Measurements from ENCODE around the gene TTC4.

DNA sequence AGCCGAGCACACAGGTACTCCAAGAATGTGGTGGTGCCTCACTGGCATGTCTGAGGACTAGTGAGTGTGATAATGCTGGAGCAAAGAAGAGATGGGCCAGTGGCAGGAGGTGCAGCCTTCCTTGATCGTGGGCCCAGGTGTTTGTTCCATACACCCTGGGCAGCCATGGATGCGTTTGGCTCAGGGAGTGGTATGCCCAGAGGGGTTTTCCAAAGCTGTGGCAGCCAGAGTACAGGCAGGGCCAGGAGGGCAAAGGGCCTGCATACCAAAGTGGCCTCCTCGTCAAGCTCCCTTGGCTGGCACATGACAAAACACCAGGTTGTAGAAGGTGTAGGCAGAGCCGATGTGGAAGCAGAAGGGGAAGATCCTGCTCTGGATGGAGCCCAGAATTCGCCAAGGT is 29.6 kb downstream of the TTC4 start:
- no peak for TF ChIP-seq POLR2AphosphoS5 (IDR thresholded peaks at IDR 0.05)
- TF ChIP-seq, protein P1, sequence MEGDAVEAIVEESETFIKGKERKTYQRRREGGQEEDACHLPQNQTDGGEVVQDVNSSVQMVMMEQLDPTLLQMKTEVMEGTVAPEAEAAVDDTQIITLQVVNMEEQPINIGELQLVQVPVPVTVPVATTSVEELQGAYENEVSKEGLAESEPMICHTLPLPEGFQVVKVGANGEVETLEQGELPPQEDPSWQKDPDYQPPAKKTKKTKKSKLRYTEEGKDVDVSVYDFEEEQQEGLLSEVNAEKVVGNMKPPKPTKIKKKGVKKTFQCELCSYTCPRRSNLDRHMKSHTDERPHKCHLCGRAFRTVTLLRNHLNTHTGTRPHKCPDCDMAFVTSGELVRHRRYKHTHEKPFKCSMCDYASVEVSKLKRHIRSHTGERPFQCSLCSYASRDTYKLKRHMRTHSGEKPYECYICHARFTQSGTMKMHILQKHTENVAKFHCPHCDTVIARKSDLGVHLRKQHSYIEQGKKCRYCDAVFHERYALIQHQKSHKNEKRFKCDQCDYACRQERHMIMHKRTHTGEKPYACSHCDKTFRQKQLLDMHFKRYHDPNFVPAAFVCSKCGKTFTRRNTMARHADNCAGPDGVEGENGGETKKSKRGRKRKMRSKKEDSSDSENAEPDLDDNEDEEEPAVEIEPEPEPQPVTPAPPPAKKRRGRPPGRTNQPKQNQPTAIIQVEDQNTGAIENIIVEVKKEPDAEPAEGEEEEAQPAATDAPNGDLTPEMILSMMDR (IDR thresholded peaks at IDR 0.05): no peak

All from suprapubic skin (tissue), 3 donors.